SHP77 treated with DMSO at 0.1 percent for 48 hours (cell line): Measurements from ENCODE around the gene BNC1.
"Not testable (repeated sequence)": the region's sequence is repeated elsewhere in the genome, so short reads cannot be mapped to it uniquely, and the experiment has no call there.

ENCODE experiments used
- DNase-seq: peaks from one replicate; lab custom pipeline; 2025; lab: John Stamatoyannopoulos, UW

Gene BNC1

GRCh38 chr15:83299462-83299861 is 15.0 kb upstream of the BNC1 start:
- no peak for DNase-seq

- DNase-seq, result no peak
These were observed 11.0 kb upstream of the BNC1 start for GRCh38 chr15:83295417-83295816.

GRCh38 chr15:83293201-83293600 is 8.7 kb upstream of the BNC1 start:
- DNase-seq, result no peak

GRCh38 chr15:83292317-83292716 is 7.9 kb upstream of the BNC1 start:
- no peak for DNase-seq

- no peak for DNase-seq
These were observed 5.8 kb upstream of the BNC1 start for GRCh38 chr15:83290236-83290635.

- DNase-seq, result no peak
These were observed 4.7 kb upstream of the BNC1 start for GRCh38 chr15:83289160-83289559.

GRCh38 chr15:83288381-83288801 is 3.9 kb upstream of the BNC1 start:
- DNase-seq, result no peak

GRCh38 chr15:83287541-83288027 is 3.1 kb upstream of the BNC1 start:
- DNase-seq, result no peak

- no peak for DNase-seq
These were observed 1.6 kb upstream of the BNC1 start for GRCh38 chr15:83285979-83286553.

- DNase-seq, result no peak
These were observed 967 bp upstream of the BNC1 start for GRCh38 chr15:83285284-83285978.

- no peak for DNase-seq
These were observed 478 bp downstream of the BNC1 start for GRCh38 chr15:83283813-83284558.

GRCh38 chr15:83283138-83283812 is 1.2 kb downstream of the BNC1 start:
- DNase-seq, result no peak

GRCh38 chr15:83282776-83283137 is 1.7 kb downstream of the BNC1 start:
- no peak for DNase-seq

GRCh38 chr15:83282141-83282540 is 2.3 kb downstream of the BNC1 start:
- no peak for DNase-seq

GRCh38 chr15:83278191-83278590 is 6.3 kb downstream of the BNC1 start:
- no peak for DNase-seq

- DNase-seq, result no peak
These were observed 7.8 kb downstream of the BNC1 start for GRCh38 chr15:83276661-83277060.

GRCh38 chr15:83275412-83275811 is 9.1 kb downstream of the BNC1 start:
- DNase-seq, result no peak

- DNase-seq, result no peak
These were observed 14.3 kb downstream of the BNC1 start for GRCh38 chr15:83270176-83270575.

GRCh38 chr15:83268147-83268546 is 16.3 kb downstream of the BNC1 start:
- DNase-seq, result no peak

GRCh38 chr15:83262594-83263315 is 21.7 kb downstream of the BNC1 start:
- DNase-seq, result no peak

- not testable (repeated sequence) for DNase-seq
These were observed 22.3 kb downstream of the BNC1 start for GRCh38 chr15:83262181-83262580.

GRCh38 chr15:83250781-83251180 is 33.7 kb downstream of the BNC1 start:
- no peak for DNase-seq
